Upper lobe of left lung (tissue), 6 donors: Measurements from ENCODE around the gene HTRA3. TPM values are rescaled to one million over a fixed set of nuclear protein-coding genes. Genes with fewer than 3 reads are reported as not detected.
A peak's percentile ranks its signal among the peaks of the same experiment; 100 is the strongest.

ENCODE experiments used
- ATAC-seq, 2 donors: fragments of 200-7000 bp; cut with Tn5 transposase; one replicate each; pipeline ENCODE4 v1.9.1; 2022; ENCODE audit warnings: mild to moderate bottlenecking in 2 of 2, moderate library complexity in 2 of 2; ENCODE audit not compliant: low FRiP score in 2 of 2
- DNase-seq, 2 donors: peaks; one replicate each; pipeline ENCODE4 v3.0.0-alpha.2; 2019 to 2020
- H3K27ac ChIP-seq, 4 donors: fragments of 200-600 bp; sonication (generic); one replicate each; pipeline ENCODE4 v1.5.1; 2016 to 2019
- H3K27me3 ChIP-seq, 4 donors: fragments of 200-600 bp; sonication (generic); one replicate each; pipeline ENCODE4 v1.5.1; 2017 to 2019
- H3K36me3 ChIP-seq, 4 donors: fragments of 200-600 bp; sonication (generic); one replicate each; pipeline ENCODE4 v1.5.1; 2016 to 2019
- H3K4me1 ChIP-seq, 4 donors: fragments of 200-600 bp; sonication (generic); one replicate each; pipeline ENCODE4 v1.5.1; 2018 to 2019
- H3K4me3 ChIP-seq, 4 donors: fragments of 200-600 bp; sonication (generic); one replicate each; pipeline ENCODE4 v1.5.1; 2017 to 2019; ENCODE audit warnings: mild to moderate bottlenecking in 2 of 4, moderate library complexity in 1 of 4
- H3K9me3 ChIP-seq, 4 donors: fragments of 200-600 bp; sonication (generic); one replicate each; pipeline ENCODE4 v1.5.1; 2018 to 2019
- EP300 ChIP-seq, 4 donors: sonication (generic); formaldehyde crosslinking; IDR thresholded peaks; one replicate each; pipeline ENCODE4 v1.5.1; 2017; ENCODE audit warnings: antibody characterized with exemption in 4 of 4, control low read depth in 2 of 4
- POLR2A ChIP-seq, 4 donors: fragments of 450-650 bp; IDR thresholded peaks; one replicate each; pipeline ENCODE4 v1.5.1; 2016 to 2017; ENCODE audit warnings: antibody characterized with exemption in 4 of 4, mild to moderate bottlenecking in 2 of 4
- POLR2AphosphoS5 ChIP-seq, 2 donors: sonication (generic); formaldehyde crosslinking; IDR thresholded peaks; one replicate each; pipeline ENCODE4 v1.5.1; 2017; ENCODE audit warnings: antibody characterized with exemption in 2 of 2
- WGBS, 2 donors: methylation state at CpG; one replicate each; pipeline ENCODE4 v1.1.5; 2017 to 2018; 5-methylcytosine and 5-hydroxymethylcytosine counted together
- total RNA-seq, 6 donors: library from RNA; depleted of rRNA in 4 of 6; stranded (reverse); fragments of >200 nt in 4 of 6; gene quantifications; one replicate each; pipeline versions ENCODE4 v1.1.0 to v1.2.1, GENCODE V29; 2016 to 2021
- TF ChIP-seq, protein P1 (sequence below), 6 experiments: fragments of 450-650 bp in 4 of 6; fragments of 200-600 bp in 2 of 6; sonication (generic) in 2 of 6; IDR thresholded peaks; one replicate each; pipeline ENCODE4 v1.5.1; 2016 to 2019; ENCODE audit warnings: antibody characterized with exemption in 6 of 6
- donor health status: DM: no; HTN: no; CAD: no; lungs with moderate emphysema.
- donor health status: DM: no; HTN: yes; CAD: no; lungs with severe emphysema.

The HTRA3 gene
- total RNA-seq, 6 donors from 2014 or later, result 5.2 to 51.1 (median 19.7) TPM

GRCh38 chr4:8282134-8282641 lies 12.6 kb downstream of the HTRA3 start:
- ATAC-seq (no peak), DNase-seq (no peak)
- TF ChIP-seq POLR2A (IDR thresholded peaks at IDR 0.05) (no peak), POLR2AphosphoS5 (IDR thresholded peaks at IDR 0.05) (no peak), EP300 (IDR thresholded peaks at IDR 0.05) (no peak)
- TF ChIP-seq, protein P1, sequence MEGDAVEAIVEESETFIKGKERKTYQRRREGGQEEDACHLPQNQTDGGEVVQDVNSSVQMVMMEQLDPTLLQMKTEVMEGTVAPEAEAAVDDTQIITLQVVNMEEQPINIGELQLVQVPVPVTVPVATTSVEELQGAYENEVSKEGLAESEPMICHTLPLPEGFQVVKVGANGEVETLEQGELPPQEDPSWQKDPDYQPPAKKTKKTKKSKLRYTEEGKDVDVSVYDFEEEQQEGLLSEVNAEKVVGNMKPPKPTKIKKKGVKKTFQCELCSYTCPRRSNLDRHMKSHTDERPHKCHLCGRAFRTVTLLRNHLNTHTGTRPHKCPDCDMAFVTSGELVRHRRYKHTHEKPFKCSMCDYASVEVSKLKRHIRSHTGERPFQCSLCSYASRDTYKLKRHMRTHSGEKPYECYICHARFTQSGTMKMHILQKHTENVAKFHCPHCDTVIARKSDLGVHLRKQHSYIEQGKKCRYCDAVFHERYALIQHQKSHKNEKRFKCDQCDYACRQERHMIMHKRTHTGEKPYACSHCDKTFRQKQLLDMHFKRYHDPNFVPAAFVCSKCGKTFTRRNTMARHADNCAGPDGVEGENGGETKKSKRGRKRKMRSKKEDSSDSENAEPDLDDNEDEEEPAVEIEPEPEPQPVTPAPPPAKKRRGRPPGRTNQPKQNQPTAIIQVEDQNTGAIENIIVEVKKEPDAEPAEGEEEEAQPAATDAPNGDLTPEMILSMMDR (IDR thresholded peaks at IDR 0.05), result no peak
- H3K27me3 ChIP-seq, result no peaks in the 10 kb centered on the region
- H3K4me3 ChIP-seq, result no peak overlapping the region
- no peaks in the 10 kb centered on the region for H3K36me3 ChIP-seq
- WGBS, 2 donors, result 90 to 92% methylated on average over 11 to 13 of the region's 14 CpGs
- peaks cover 3 to 15% (median 7%) of the 10 kb centered on the region in 4 donors for H3K4me1 ChIP-seq
- no peaks in the 10 kb centered on the region for H3K9me3 ChIP-seq
- peak overlapping the region in 1 of 4 donors; percentile 55 for H3K27ac ChIP-seq

GRCh38 chr4:8282742-8283141 lies 13.2 kb downstream of the HTRA3 start:
- DNase-seq, result peak in 1 of 2 donors; percentile 62
- no peak for ATAC-seq
- H3K27ac ChIP-seq, result no peak overlapping the region
- TF ChIP-seq EP300 (IDR thresholded peaks at IDR 0.05) (no peak), POLR2AphosphoS5 (IDR thresholded peaks at IDR 0.05) (no peak), POLR2A (IDR thresholded peaks at IDR 0.05) (no peak)
- TF ChIP-seq, protein P1 (IDR thresholded peaks at IDR 0.05), result no peak
- H3K4me1 ChIP-seq, result peaks cover 3 to 15% (median 6%) of the 10 kb centered on the region in 4 donors
- no peaks in the 10 kb centered on the region for H3K27me3 ChIP-seq
- no peak overlapping the region for H3K4me3 ChIP-seq
- no peaks in the 10 kb centered on the region for H3K9me3 ChIP-seq
- H3K36me3 ChIP-seq, result no peaks in the 10 kb centered on the region
- 87 to 92% methylated on average over 14 of the region's 14 CpGs for WGBS, 2 donors

DNA sequence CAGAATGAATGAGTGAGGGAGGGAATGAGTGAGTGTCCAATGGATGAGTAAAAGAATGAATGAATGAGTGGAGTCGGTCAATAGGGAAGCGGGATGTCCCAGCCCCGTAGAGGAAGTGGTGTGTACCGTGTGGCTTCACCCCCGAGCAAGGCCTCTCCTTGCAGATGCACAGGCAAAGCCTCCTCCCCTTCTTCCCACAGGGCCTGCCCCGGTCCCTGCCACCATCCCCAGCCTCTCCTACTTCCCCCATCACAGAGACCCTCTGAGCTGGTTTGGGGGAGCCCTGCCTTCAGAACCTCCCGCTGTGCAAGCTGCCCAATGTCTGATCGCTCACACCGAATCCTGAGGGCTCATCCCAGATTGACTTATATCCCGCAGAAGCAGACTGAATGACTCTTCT lies 13.6 kb downstream of the HTRA3 start:
- Histone ChIP-seq H3K27ac (no peak overlapping the region), H3K36me3 (no peaks in the 10 kb centered on the region), H3K27me3 (no peaks in the 10 kb centered on the region), H3K9me3 (no peaks in the 10 kb centered on the region), H3K4me1 (peaks cover 3 to 11% (median 6%) of the 10 kb centered on the region in 4 donors), H3K4me3 (no peak overlapping the region)
- DNase-seq (no peak), ATAC-seq (no peak)
- WGBS, 2 donors, result 72% methylated on average over 10 of the region's 10 CpGs
- TF ChIP-seq POLR2AphosphoS5 (IDR thresholded peaks at IDR 0.05), result no peak
- TF ChIP-seq EP300 (IDR thresholded peaks at IDR 0.05), result no peak
- no peak for TF ChIP-seq POLR2A (IDR thresholded peaks at IDR 0.05)
- TF ChIP-seq, protein P1 (IDR thresholded peaks at IDR 0.05), result no peak

DNA sequence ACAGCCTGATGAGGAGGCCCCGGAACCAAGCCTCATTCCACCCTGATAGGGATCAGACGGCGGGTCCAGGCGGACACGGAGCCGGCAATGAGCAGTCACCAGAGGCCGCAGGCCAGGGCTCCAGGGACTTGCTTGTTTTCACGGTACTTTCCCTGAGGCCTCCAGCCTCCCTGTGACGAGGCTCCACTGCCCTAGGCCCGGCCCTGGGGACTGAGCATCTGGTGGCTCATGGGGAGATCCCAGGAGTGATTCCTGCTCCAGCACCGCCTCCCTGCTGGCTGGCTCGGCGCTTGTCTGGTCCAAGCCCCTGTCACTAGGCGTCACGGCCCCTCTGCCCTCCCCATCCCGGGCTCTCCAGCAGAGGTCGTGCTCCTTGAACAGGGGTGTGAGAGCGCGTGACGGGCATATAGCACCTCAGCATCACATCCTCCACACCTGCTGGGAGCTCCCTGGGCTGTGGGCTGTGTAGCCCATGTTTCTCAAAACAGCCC lies 14.1 kb downstream of the HTRA3 start:
- WGBS, 2 donors, result 82 to 83% methylated on average over 19 to 20 of the region's 20 CpGs
- no peaks in the 10 kb centered on the region for H3K36me3 ChIP-seq
- DNase-seq (peak in 1 of 2 donors; percentile 50), ATAC-seq (no peak)
- H3K4me1 ChIP-seq, result peaks cover under 1 to 6% (median 2%) of the 10 kb centered on the region in 4 donors
- TF ChIP-seq, protein P1 (IDR thresholded peaks at IDR 0.05), result no peak
- TF ChIP-seq EP300 (IDR thresholded peaks at IDR 0.05) (no peak), POLR2AphosphoS5 (IDR thresholded peaks at IDR 0.05) (no peak), POLR2A (IDR thresholded peaks at IDR 0.05) (no peak)
- H3K27me3 ChIP-seq, result no peaks in the 10 kb centered on the region
- H3K4me3 ChIP-seq, result no peak overlapping the region
- no peak overlapping the region for H3K27ac ChIP-seq
- H3K9me3 ChIP-seq, result no peaks in the 10 kb centered on the region

GRCh38 chr4:8284391-8284790 lies 14.8 kb downstream of the HTRA3 start:
- Histone ChIP-seq H3K4me3 (no peak overlapping the region), H3K4me1 (peaks cover 0 to 1% (median 0%) of the 10 kb centered on the region in 4 donors), H3K9me3 (no peaks in the 10 kb centered on the region), H3K27ac (no peak overlapping the region), H3K27me3 (no peaks in the 10 kb centered on the region), H3K36me3 (no peaks in the 10 kb centered on the region)
- TF ChIP-seq, protein P1 (IDR thresholded peaks at IDR 0.05), result no peak
- TF ChIP-seq POLR2AphosphoS5 (IDR thresholded peaks at IDR 0.05) (no peak), EP300 (IDR thresholded peaks at IDR 0.05) (no peak), POLR2A (IDR thresholded peaks at IDR 0.05) (no peak)
- no peak for ATAC-seq
- peak in 1 of 2 donors; percentile 63 for DNase-seq
- WGBS, 2 donors, result 77 to 88% methylated on average over 6 to 10 of the region's 11 CpGs
